Measurements from ENCODE around the gene CWC22.

DNA sequence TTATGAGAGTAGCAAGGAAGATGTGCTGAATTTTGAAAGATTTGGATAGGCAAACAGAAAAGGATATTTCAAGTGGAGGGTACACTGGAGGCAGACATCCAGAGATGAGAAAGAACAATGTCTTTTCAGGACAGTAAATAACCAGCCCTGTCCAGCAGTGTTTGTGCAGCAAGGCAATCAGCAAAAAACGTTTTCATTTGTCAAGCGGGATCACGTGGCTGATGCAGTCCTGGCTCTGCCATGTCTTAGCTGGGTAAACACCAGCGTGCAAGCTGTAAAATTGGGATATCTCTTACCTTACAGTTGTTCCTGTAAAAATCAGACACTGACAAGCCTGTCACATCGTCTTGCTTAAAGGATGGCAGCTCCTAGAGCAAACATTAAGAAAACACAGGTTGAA lies 67.8 kb downstream of the CWC22 start:
- TF ChIP-seq, protein P1, sequence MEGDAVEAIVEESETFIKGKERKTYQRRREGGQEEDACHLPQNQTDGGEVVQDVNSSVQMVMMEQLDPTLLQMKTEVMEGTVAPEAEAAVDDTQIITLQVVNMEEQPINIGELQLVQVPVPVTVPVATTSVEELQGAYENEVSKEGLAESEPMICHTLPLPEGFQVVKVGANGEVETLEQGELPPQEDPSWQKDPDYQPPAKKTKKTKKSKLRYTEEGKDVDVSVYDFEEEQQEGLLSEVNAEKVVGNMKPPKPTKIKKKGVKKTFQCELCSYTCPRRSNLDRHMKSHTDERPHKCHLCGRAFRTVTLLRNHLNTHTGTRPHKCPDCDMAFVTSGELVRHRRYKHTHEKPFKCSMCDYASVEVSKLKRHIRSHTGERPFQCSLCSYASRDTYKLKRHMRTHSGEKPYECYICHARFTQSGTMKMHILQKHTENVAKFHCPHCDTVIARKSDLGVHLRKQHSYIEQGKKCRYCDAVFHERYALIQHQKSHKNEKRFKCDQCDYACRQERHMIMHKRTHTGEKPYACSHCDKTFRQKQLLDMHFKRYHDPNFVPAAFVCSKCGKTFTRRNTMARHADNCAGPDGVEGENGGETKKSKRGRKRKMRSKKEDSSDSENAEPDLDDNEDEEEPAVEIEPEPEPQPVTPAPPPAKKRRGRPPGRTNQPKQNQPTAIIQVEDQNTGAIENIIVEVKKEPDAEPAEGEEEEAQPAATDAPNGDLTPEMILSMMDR (IDR thresholded peaks at IDR 0.05; ENCODE audit: low read depth, low read length) = no peak
- no peak for TF ChIP-seq EZH2phosphoT487 (IDR thresholded peaks at IDR 0.05; ENCODE audit: low read depth)

All from OCI-LY3 (cell line).